Neural progenitor cell (in vitro differentiated cells): ENCODE data around the gene NME4. TPM values are rescaled to one million over a fixed set of nuclear protein-coding genes. Genes with fewer than 3 reads are reported as not detected.
"Not testable (repeated sequence)": the region's sequence is repeated elsewhere in the genome, so short reads cannot be mapped to it uniquely, and the experiment has no call there.

Experiments used
- DNase-seq: peaks from one replicate; pipeline ENCODE4 v3.0.0-alpha.2; 2016; ENCODE audit warnings: low spot score
- H2AFZ ChIP-seq: fragments of 200-600 bp; sonication (generic); replicated peaks from 2 replicates; pipeline ENCODE4 v1.6.1; 2016; ENCODE audit warnings: antibody characterized with exemption
- H3F3A ChIP-seq: fragments of 200-600 bp; sonication (generic); 2 replicates; pipeline ENCODE4 v1.6.1; 2016; ENCODE audit warnings: antibody characterized with exemption, low read depth
- H3K27ac ChIP-seq: fragments of 200-600 bp; sonication (generic); 2 replicates; pipeline ENCODE4 v1.5.1; 2016; ENCODE audit warnings: mild to moderate bottlenecking
- H3K27me3 ChIP-seq: fragments of 200-600 bp; sonication (generic); 2 replicates; pipeline ENCODE4 v1.6.1; 2016; ENCODE audit warnings: mild to moderate bottlenecking, moderate library complexity
- H3K36me3 ChIP-seq: fragments of 200-600 bp; sonication (generic); 2 replicates; pipeline ENCODE4 v1.5.1; 2016
- H3K4me1 ChIP-seq: fragments of 200-600 bp; sonication (generic); 2 replicates; pipeline ENCODE4 v1.6.1; 2016; ENCODE audit warnings: mixed run types
- H3K4me2 ChIP-seq: fragments of 200-600 bp; sonication (generic); 2 replicates; pipeline ENCODE4 v1.6.1; 2016
- H3K4me3 ChIP-seq: fragments of 200-600 bp; sonication (generic); 2 replicates; pipeline ENCODE4 v1.5.1; 2016
- H3K79me2 ChIP-seq: fragments of 200-600 bp; sonication (generic); 2 replicates; pipeline ENCODE4 v1.6.1; 2016; ENCODE audit warnings: low read depth
- H3K9ac ChIP-seq: fragments of 200-600 bp; sonication (generic); 2 replicates; pipeline ENCODE4 v1.6.1; 2016
- H3K9me3 ChIP-seq: fragments of 200-600 bp; sonication (generic); 2 replicates; pipeline ENCODE4 v1.5.1; 2016; ENCODE audit warnings: low read depth
- H4K20me1 ChIP-seq: fragments of 200-600 bp; sonication (generic); 2 replicates; pipeline ENCODE4 v1.6.1; 2016; ENCODE audit warnings: low read depth
- H3K27ac Mint-ChIP-seq: 3 replicates; pipeline ENCODE4 v1.8.0; 2021; ENCODE audit warnings: mixed read lengths
- H3K27me3 Mint-ChIP-seq: 2 replicates; pipeline ENCODE4 v1.8.0; 2022; ENCODE audit warnings: low read depth, mild to moderate bottlenecking, inconsistent platforms, moderate library complexity, mixed read lengths; ENCODE audit not compliant: insufficient read depth
- H3K36me3 Mint-ChIP-seq: 3 replicates; pipeline ENCODE4 v1.8.0; 2021; ENCODE audit warnings: mixed read lengths
- H3K4me1 Mint-ChIP-seq: 3 replicates; pipeline ENCODE4 v1.8.0; 2021; ENCODE audit warnings: mixed read lengths
- H3K4me3 Mint-ChIP-seq: 3 replicates; pipeline ENCODE4 v1.8.0; 2021; ENCODE audit warnings: mild to moderate bottlenecking, moderate library complexity, mixed read lengths
- H3K9me3 Mint-ChIP-seq: 3 replicates; pipeline ENCODE4 v1.8.0; 2020; ENCODE audit warnings: mixed read lengths
- EZH2 ChIP-seq: fragments of 200-600 bp; sonication (generic); IDR thresholded peaks from 2 replicates; pipeline ENCODE4 v1.6.1; 2017; ENCODE audit warnings: antibody characterized with exemption, mild to moderate bottlenecking, moderate library complexity
- EZH2phosphoT487 ChIP-seq: fragments of 200-600 bp; sonication (generic); IDR thresholded peaks from 2 replicates; pipeline ENCODE4 v1.6.1; 2017; ENCODE audit warnings: antibody characterized with exemption
- total RNA-seq: library from RNA; depleted of rRNA; stranded (reverse); fragments of >200 nt; gene quantifications from 2 replicates; pipeline ENCODE4 v1.2.3, GENCODE V29; 2015; ENCODE audit warnings: low replicate concordance
- TF ChIP-seq, protein P1 (sequence below): fragments of 200-600 bp; sonication (generic); IDR thresholded peaks from 2 replicates; pipeline ENCODE4 v1.5.1; 2017; ENCODE audit warnings: antibody characterized with exemption, mild to moderate bottlenecking

NME4 gene
- total RNA-seq, 1 donor from 2014 or later: 93.3 TPM

GRCh38 chr16:377419-377951 is 19.5 kb upstream of the NME4 start:
- H3K4me3 ChIP-seq: no peak overlapping the region
- no peak overlapping the region for H3K27ac Mint-ChIP-seq
- H3K9me3 ChIP-seq: no peaks in the 10 kb centered on the region
- H3K36me3 Mint-ChIP-seq: no peaks in the 10 kb centered on the region
- peaks cover 7% of the 10 kb centered on the region for H3K27me3 Mint-ChIP-seq
- no peak overlapping the region for H2AFZ ChIP-seq
- no peak overlapping the region for H3K4me3 Mint-ChIP-seq
- H3K36me3 ChIP-seq: no peaks in the 10 kb centered on the region
- H3K4me1 ChIP-seq: peaks cover 15% of the 10 kb centered on the region
- H3K27me3 ChIP-seq: peaks cover 7% of the 10 kb centered on the region
- no peaks in the 10 kb centered on the region for H3K9me3 Mint-ChIP-seq
- H3K27ac ChIP-seq: no peak overlapping the region
- peaks cover 8% of the 10 kb centered on the region for H3K4me1 Mint-ChIP-seq
- H4K20me1 ChIP-seq: peaks cover 34% of the 10 kb centered on the region
- no peak overlapping the region for H3K9ac ChIP-seq
- no peak for DNase-seq
- TF ChIP-seq EZH2: no peak
- TF ChIP-seq EZH2phosphoT487: no peak
- TF ChIP-seq, protein P1, sequence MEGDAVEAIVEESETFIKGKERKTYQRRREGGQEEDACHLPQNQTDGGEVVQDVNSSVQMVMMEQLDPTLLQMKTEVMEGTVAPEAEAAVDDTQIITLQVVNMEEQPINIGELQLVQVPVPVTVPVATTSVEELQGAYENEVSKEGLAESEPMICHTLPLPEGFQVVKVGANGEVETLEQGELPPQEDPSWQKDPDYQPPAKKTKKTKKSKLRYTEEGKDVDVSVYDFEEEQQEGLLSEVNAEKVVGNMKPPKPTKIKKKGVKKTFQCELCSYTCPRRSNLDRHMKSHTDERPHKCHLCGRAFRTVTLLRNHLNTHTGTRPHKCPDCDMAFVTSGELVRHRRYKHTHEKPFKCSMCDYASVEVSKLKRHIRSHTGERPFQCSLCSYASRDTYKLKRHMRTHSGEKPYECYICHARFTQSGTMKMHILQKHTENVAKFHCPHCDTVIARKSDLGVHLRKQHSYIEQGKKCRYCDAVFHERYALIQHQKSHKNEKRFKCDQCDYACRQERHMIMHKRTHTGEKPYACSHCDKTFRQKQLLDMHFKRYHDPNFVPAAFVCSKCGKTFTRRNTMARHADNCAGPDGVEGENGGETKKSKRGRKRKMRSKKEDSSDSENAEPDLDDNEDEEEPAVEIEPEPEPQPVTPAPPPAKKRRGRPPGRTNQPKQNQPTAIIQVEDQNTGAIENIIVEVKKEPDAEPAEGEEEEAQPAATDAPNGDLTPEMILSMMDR: no peak
- H3F3A ChIP-seq: peaks cover 17% of the 10 kb centered on the region
- no peak overlapping the region for H3K4me2 ChIP-seq
- H3K79me2 ChIP-seq: peaks cover 23% of the 10 kb centered on the region

DNA sequence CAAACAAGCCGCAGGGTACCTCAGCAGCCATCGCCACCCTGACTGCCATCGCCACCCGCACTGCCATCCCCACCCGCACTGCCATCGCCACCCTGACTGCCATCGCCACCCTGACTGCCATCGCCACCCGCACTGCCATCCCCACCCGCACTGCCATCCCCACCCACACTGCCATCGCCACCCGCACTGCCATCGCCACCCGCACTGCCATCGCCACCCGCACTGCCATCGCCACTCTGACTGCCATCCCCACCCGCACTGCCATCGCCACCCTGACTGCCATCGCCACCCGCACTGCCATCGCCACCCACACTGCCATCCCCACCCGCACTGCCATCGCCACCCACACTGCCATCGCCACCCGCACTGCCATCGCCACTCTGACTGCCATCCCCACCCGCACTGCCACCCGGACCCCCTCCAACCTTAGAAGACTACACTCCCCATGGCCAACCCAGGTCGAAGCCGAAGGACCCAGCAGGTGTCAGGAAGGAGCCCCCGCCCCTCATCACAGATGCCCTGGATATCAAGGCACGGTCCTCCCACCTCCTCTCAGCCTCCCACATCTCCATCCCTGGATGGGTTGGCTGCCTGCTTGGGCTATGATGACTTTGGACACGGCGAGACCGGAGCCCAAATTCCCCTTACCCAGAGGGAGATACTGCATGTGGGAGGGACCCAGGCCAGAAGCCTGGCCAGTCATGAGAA is 18.7 kb upstream of the NME4 start:
- peaks cover 12% of the 10 kb centered on the region for H3K27me3 Mint-ChIP-seq
- not testable (repeated sequence) for H3K4me2 ChIP-seq, H3K4me3 ChIP-seq, H3K27ac Mint-ChIP-seq, H3K36me3 ChIP-seq, H2AFZ ChIP-seq, DNase-seq, H3K9me3 ChIP-seq, H3K9ac ChIP-seq, H3K9me3 Mint-ChIP-seq, H3K36me3 Mint-ChIP-seq, H3K27ac ChIP-seq
- H3K4me3 Mint-ChIP-seq: peak overlapping the region; percentile 38
- Histone ChIP-seq H4K20me1 (peaks cover 42% of the 10 kb centered on the region), H3F3A (peaks cover 24% of the 10 kb centered on the region), H3K79me2 (peaks cover 23% of the 10 kb centered on the region), H3K27me3 (peaks cover 15% of the 10 kb centered on the region), H3K4me1 (peaks cover 21% of the 10 kb centered on the region)
- H3K4me1 Mint-ChIP-seq: peaks cover 16% of the 10 kb centered on the region

GRCh38 chr16:378821-379182 is 18.2 kb upstream of the NME4 start:
- peak overlapping the region; percentile 38 for H3K4me3 Mint-ChIP-seq
- H3K9me3 ChIP-seq: no peaks in the 10 kb centered on the region
- no peaks in the 10 kb centered on the region for H3K9me3 Mint-ChIP-seq
- H4K20me1 ChIP-seq: peaks cover 45% of the 10 kb centered on the region
- TF ChIP-seq, protein P1: no peak
- TF ChIP-seq EZH2: no peak
- no peak for TF ChIP-seq EZH2phosphoT487
- no peak overlapping the region for H3K4me3 ChIP-seq
- DNase-seq: no peak
- H3K27ac ChIP-seq: no peak overlapping the region
- peaks cover 20% of the 10 kb centered on the region for H3K27me3 ChIP-seq
- H2AFZ ChIP-seq: no peak overlapping the region
- H3K36me3 Mint-ChIP-seq: no peaks in the 10 kb centered on the region
- no peak overlapping the region for H3K27ac Mint-ChIP-seq
- H3K36me3 ChIP-seq: no peaks in the 10 kb centered on the region
- H3F3A ChIP-seq: peaks cover 30% of the 10 kb centered on the region
- peaks cover 13% of the 10 kb centered on the region for H3K27me3 Mint-ChIP-seq
- H3K79me2 ChIP-seq: peaks cover 23% of the 10 kb centered on the region
- peaks cover 27% of the 10 kb centered on the region for H3K4me1 ChIP-seq
- H3K9ac ChIP-seq: no peak overlapping the region
- H3K4me2 ChIP-seq: peak overlapping the region; percentile 31
- peaks cover 21% of the 10 kb centered on the region for H3K4me1 Mint-ChIP-seq
